ENCODE results near the gene RNF7. TPM values are rescaled to one million over a fixed set of nuclear protein-coding genes. Genes with fewer than 3 reads are reported as not detected.
"Not testable (repeated sequence)": the region's sequence is repeated elsewhere in the genome, so short reads cannot be mapped to it uniquely, and the experiment has no call there.

Gene RNF7
- polyA plus RNA-seq (2013, experiment 1 of 4), result 86.5 TPM
- 97.5 TPM for polyA plus RNA-seq (2013, experiment 2 of 4)
- 93.5 TPM for polyA plus RNA-seq (2013, experiment 3 of 4)
- polyA plus RNA-seq (2013, experiment 4 of 4), result 106 TPM

DNA sequence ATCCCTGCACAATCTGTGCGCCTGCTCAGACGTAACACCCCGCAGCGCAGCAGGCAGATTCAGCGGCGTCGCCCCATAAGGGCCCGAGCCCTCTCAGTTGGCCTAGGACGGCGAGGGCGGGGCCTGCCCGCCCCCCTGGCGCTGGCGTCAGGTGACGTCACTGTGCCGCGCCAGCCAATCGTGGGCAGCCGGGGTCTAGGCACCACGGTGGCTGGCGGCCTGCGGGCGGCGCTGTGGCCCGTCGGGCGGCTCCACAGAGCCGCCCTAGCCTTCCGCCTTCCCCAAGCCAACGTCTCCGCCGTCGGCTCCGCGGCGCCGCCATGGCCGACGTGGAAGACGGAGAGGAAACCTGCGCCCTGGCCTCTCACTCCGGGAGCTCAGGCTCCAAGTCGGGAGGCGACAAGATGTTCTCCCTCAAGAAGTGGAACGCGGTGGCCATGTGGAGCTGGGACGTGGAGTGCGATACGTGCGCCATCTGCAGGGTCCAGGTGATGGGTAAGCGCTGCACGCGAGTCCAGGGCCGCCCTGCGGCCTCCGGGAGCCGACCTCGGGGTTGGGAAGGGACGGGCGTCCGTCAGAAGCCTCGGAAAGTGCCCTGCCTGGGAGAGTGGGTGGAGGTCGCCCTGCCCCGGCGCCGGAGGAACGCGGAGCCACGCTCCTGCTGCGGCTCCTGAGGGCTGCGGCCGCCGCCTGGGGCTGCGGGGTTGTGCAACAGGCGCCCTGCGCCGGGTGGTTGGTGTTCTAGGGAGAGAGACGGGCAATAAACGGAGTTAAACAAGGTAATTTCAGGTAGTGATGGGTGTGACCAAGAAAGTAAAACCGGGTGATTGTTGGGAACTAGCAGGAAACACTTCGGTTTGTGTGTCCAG lies at the start of gene RNF7:
RNF7 (plus strand) TSS at position 277 of the 869 bp plus-strand sequence; CDS start at position 321, 44 bp downstream.
- peaks cover 9% of the 10 kb centered on the region for H3K4me1 ChIP-seq (ENCODE audit: control insufficient read depth, insufficient read depth, low read length)

DNA sequence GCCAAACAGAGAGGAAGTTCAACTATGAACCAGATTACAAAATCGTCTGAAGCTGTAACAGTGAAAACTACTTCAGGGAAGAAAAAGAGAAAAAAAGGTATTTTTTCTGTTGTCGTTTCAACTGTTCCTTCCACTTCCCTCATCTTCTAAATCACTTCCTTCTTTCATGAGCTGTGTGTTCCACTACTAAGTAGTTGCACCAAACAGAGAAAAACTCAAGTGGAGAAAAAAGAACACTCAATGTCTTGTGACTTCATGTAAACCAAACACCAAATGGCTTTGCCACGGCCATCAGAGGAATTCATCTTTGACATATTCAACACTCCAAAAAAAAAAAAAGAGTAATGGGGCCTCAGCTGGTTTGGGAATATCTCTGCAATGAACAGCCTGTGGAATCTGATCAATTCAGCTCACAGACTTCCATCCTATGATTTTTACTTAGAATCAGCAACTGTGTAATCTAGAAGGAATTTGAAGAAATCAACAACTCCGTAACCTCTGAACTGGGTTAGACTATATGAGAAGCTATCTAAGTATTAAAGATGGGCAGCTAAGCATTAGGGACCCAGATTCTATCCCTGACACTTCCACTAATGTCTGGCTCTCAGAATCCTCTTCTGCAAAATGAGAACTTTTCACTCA lies 47.5 kb upstream of the RNF7 start:
- no peaks in the 10 kb centered on the region for H3K4me1 ChIP-seq (ENCODE audit: control insufficient read depth, insufficient read depth, low read length)

More for the DNA sequence above, at the start of gene RNF7:
- H3K27ac ChIP-seq (ENCODE audit: insufficient read depth, low read depth, low read length, poor library complexity, severe bottlenecking), result peak within 1 kb of the TSS; percentile 32
- no peaks in the 10 kb centered on the region for H3K9me3 ChIP-seq (ENCODE audit: control insufficient read depth, low read length)
- H3K36me3 ChIP-seq (ENCODE audit: control insufficient read depth, insufficient read depth, low read length), result no peaks in the 10 kb centered on the region
- WGBS, 2 experiments, result 0% methylated on average over 81 of the region's 81 CpGs
- H3K4me3 ChIP-seq (ENCODE audit: insufficient read depth, low read depth, low read length), result peak within 1 kb of the TSS; percentile 97
- H3K27me3 ChIP-seq (ENCODE audit: control insufficient read depth, insufficient read depth, low read length, poor library complexity, severe bottlenecking), result no peaks in the 10 kb centered on the region

DNA sequence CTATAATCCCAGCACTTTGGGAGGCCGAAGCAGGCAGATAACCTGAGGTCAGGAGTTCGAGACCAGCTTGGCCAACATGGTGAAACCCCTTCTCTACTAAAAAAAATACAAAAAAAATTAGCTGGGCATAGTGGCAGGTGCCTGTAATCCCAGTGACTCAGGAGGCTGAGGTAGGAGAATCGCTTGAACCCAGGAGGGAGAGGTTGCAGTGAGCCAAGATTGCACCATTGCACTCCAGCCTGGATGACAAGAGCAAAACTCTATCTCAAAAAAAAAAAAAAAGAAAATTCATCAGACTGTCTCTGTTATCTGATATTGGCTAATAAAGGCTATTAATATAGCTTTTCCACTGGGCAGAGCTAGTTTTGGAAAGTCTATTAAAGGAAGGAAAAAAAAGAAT lies 46.6 kb upstream of the RNF7 start:
- H3K4me3 ChIP-seq (ENCODE audit: insufficient read depth, low read depth, low read length); H3K4me1 ChIP-seq (ENCODE audit: control insufficient read depth, insufficient read depth, low read length); H3K27ac ChIP-seq (ENCODE audit: insufficient read depth, low read depth, low read length, poor library complexity, severe bottlenecking); H3K36me3 ChIP-seq (ENCODE audit: control insufficient read depth, insufficient read depth, low read length); H3K27me3 ChIP-seq (ENCODE audit: control insufficient read depth, insufficient read depth, low read length, poor library complexity, severe bottlenecking); H3K9me3 ChIP-seq (ENCODE audit: control insufficient read depth, low read length): not testable (repeated sequence)
- 92 to 96% methylated on average over 3 of the region's 3 CpGs for WGBS, 2 experiments

More for the DNA sequence above, 47.5 kb upstream of the RNF7 start:
- WGBS, 2 experiments, result 87 to 94% methylated on average over 3 to 4 of the region's 4 CpGs
- Histone ChIP-seq H3K27ac (ENCODE audit: insufficient read depth, low read depth, low read length, poor library complexity, severe bottlenecking) (no peak overlapping the region), H3K36me3 (ENCODE audit: control insufficient read depth, insufficient read depth, low read length) (no peaks in the 10 kb centered on the region), H3K9me3 (ENCODE audit: control insufficient read depth, low read length) (no peaks in the 10 kb centered on the region), H3K27me3 (ENCODE audit: control insufficient read depth, insufficient read depth, low read length, poor library complexity, severe bottlenecking) (no peaks in the 10 kb centered on the region), H3K4me3 (ENCODE audit: insufficient read depth, low read depth, low read length) (no peak overlapping the region)

DNA sequence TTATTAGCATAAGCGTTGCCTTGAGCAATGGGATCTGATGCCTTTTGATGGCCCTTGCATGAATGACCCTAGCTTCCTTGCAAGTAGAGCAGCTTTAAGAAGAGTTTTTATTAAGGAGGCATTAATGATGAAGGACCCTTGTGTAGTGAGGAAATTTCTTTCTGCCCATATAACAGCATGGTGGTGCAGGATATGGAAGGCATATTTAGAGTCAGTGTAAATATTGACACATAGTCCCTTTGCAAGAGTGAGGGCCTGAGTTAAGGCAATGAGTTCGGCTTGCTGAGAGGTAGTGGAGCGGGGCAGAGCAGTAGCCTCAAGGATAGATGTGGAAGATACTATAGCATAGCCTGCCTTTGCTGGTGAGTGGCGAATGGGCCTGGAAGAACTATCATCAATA lies 45.1 kb upstream of the RNF7 start:
- H3K9me3 ChIP-seq (ENCODE audit: control insufficient read depth, low read length); H3K4me1 ChIP-seq (ENCODE audit: control insufficient read depth, insufficient read depth, low read length); H3K4me3 ChIP-seq (ENCODE audit: insufficient read depth, low read depth, low read length); H3K27ac ChIP-seq (ENCODE audit: insufficient read depth, low read depth, low read length, poor library complexity, severe bottlenecking); H3K27me3 ChIP-seq (ENCODE audit: control insufficient read depth, insufficient read depth, low read length, poor library complexity, severe bottlenecking); H3K36me3 ChIP-seq (ENCODE audit: control insufficient read depth, insufficient read depth, low read length): not testable (repeated sequence)
- WGBS, 2 experiments, result 96 to 97% methylated on average over 4 of the region's 4 CpGs

DNA sequence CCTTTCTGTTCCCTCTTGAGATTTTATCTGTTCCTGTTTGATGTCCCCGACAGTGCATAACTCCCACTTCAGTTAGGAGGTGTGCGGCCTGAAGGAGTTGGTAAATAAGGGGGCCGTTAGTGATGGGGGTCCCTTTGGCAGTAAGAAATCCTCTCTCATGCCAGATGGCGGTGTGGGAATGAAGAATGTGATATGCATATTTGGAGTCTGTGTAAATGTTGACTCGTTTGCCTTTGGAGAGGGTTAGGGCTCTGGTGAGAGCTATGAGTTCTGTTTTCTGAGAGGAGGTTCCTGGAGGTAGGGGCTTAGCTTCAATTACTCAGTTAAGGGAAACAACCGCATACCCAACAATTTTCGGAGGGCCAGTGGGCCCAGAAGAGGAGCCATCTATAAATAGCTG lies 38.8 kb upstream of the RNF7 start:
- Histone ChIP-seq H3K4me1 (ENCODE audit: control insufficient read depth, insufficient read depth, low read length) (no peaks in the 10 kb centered on the region), H3K36me3 (ENCODE audit: control insufficient read depth, insufficient read depth, low read length) (no peaks in the 10 kb centered on the region), H3K9me3 (ENCODE audit: control insufficient read depth, low read length) (no peaks in the 10 kb centered on the region), H3K4me3 (ENCODE audit: insufficient read depth, low read depth, low read length) (no peak overlapping the region), H3K27me3 (ENCODE audit: control insufficient read depth, insufficient read depth, low read length, poor library complexity, severe bottlenecking) (no peaks in the 10 kb centered on the region), H3K27ac (ENCODE audit: insufficient read depth, low read depth, low read length, poor library complexity, severe bottlenecking) (no peak overlapping the region)
- WGBS, 2 experiments, result 88 to 92% methylated on average over 7 of the region's 7 CpGs

DNA sequence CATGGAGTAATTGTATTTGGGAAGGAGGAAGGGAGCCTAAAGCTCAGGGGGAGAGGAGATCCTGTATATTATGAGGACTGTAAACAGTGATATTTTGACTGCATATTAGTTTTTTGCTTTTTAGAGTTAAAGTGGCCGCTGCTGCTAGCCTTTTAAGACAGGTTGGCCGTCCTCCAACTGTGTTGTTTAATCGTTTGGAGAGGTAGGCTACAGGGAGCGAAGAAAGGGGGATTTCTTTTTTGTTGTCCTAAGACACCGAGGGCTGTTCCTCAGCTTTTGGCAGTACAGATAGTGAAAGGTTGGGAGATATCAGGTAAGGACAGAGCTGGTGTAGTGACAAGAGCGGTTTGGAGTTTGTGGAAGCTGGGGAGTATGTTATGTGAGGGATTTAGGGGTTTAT lies 38.2 kb upstream of the RNF7 start:
- Histone ChIP-seq H3K36me3 (ENCODE audit: control insufficient read depth, insufficient read depth, low read length) (no peaks in the 10 kb centered on the region), H3K9me3 (ENCODE audit: control insufficient read depth, low read length) (no peaks in the 10 kb centered on the region), H3K27me3 (ENCODE audit: control insufficient read depth, insufficient read depth, low read length, poor library complexity, severe bottlenecking) (no peaks in the 10 kb centered on the region), H3K4me1 (ENCODE audit: control insufficient read depth, insufficient read depth, low read length) (no peaks in the 10 kb centered on the region), H3K4me3 (ENCODE audit: insufficient read depth, low read depth, low read length) (no peak overlapping the region), H3K27ac (ENCODE audit: insufficient read depth, low read depth, low read length, poor library complexity, severe bottlenecking) (no peak overlapping the region)
- WGBS, 2 experiments, result 88 to 89% methylated on average over 6 of the region's 6 CpGs

DNA sequence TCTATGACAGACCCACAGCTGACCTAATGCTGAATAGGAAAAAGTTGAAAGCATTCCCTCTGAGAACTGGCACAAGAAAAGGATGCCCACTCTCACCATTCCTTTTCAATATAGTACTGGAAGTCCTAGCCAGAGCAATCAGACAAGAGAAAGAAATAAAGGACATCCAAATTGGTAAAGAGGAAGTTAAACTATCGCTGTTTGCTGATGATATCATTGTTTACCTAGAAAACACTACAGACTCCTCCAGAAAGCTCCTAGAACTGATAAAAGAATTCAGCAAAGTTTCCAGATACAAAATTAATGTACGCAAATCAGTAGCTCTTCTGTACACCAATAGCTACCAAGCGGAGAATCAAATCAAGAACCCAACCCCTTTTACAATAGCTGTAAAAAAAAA lies 34.7 kb upstream of the RNF7 start:
- H3K9me3 ChIP-seq (ENCODE audit: control insufficient read depth, low read length); H3K4me3 ChIP-seq (ENCODE audit: insufficient read depth, low read depth, low read length); H3K4me1 ChIP-seq (ENCODE audit: control insufficient read depth, insufficient read depth, low read length); H3K27me3 ChIP-seq (ENCODE audit: control insufficient read depth, insufficient read depth, low read length, poor library complexity, severe bottlenecking); H3K27ac ChIP-seq (ENCODE audit: insufficient read depth, low read depth, low read length, poor library complexity, severe bottlenecking); H3K36me3 ChIP-seq (ENCODE audit: control insufficient read depth, insufficient read depth, low read length): not testable (repeated sequence)
- WGBS, 2 experiments, result 93 to 100% methylated on average over 2 to 3 of the region's 3 CpGs

DNA sequence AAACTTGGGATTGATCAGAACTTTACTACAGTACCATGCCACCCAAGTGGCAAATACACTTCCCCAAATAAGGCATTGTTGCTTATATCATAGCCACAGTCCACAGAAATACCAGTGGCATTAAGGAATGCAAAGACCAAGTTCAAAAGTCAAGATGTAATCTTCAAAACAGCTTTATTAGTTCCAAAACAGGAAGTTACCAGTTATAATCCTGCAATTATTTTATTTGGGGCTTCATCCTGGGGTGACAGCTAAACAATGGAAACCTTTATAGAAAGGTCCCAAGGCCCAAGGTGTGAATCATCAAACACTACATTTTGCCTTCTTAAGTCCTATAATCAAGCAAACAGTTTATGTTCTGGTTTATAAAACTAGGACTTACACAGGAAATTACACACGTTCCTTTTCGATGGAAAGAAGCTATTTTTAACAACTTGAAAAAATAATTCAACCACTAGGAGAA lies 30.3 kb upstream of the RNF7 start:
- no peak overlapping the region for H3K27ac ChIP-seq (ENCODE audit: insufficient read depth, low read depth, low read length, poor library complexity, severe bottlenecking)
- no peaks in the 10 kb centered on the region for H3K9me3 ChIP-seq (ENCODE audit: control insufficient read depth, low read length)
- no peaks in the 10 kb centered on the region for H3K27me3 ChIP-seq (ENCODE audit: control insufficient read depth, insufficient read depth, low read length, poor library complexity, severe bottlenecking)
- no peak overlapping the region for H3K4me3 ChIP-seq (ENCODE audit: insufficient read depth, low read depth, low read length)
- H3K36me3 ChIP-seq (ENCODE audit: control insufficient read depth, insufficient read depth, low read length), result no peaks in the 10 kb centered on the region
- WGBS, 2 experiments, result 86 to 97% methylated on average over 1 to 2 of the region's 2 CpGs
- H3K4me1 ChIP-seq (ENCODE audit: control insufficient read depth, insufficient read depth, low read length), result no peaks in the 10 kb centered on the region

DNA sequence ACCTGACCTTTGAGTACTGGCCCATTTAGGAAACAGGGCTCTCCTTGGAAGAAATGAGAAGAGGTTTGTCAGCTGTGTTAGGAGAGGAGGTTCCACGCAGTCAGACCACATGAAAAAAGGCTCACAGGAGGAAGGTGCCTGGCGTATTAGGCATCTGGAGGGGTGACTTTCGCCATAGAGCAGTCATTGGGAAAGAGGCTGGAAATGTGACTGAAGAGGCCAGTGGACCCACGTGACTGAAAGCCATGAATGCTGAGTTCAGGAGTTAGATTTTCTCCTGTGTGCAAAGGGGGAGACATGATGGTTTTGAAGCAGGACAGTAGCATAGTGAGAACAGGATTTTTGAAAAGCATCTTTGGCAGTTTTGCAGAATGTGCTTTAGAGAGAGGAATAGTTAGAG lies 29.7 kb upstream of the RNF7 start:
- Histone ChIP-seq H3K9me3 (ENCODE audit: control insufficient read depth, low read length) (no peaks in the 10 kb centered on the region), H3K27me3 (ENCODE audit: control insufficient read depth, insufficient read depth, low read length, poor library complexity, severe bottlenecking) (no peaks in the 10 kb centered on the region), H3K4me3 (ENCODE audit: insufficient read depth, low read depth, low read length) (no peak overlapping the region), H3K4me1 (ENCODE audit: control insufficient read depth, insufficient read depth, low read length) (no peaks in the 10 kb centered on the region), H3K36me3 (ENCODE audit: control insufficient read depth, insufficient read depth, low read length) (no peaks in the 10 kb centered on the region), H3K27ac (ENCODE audit: insufficient read depth, low read depth, low read length, poor library complexity, severe bottlenecking) (no peak overlapping the region)
- WGBS, 2 experiments, result 89 to 91% methylated on average over 4 of the region's 4 CpGs

DNA sequence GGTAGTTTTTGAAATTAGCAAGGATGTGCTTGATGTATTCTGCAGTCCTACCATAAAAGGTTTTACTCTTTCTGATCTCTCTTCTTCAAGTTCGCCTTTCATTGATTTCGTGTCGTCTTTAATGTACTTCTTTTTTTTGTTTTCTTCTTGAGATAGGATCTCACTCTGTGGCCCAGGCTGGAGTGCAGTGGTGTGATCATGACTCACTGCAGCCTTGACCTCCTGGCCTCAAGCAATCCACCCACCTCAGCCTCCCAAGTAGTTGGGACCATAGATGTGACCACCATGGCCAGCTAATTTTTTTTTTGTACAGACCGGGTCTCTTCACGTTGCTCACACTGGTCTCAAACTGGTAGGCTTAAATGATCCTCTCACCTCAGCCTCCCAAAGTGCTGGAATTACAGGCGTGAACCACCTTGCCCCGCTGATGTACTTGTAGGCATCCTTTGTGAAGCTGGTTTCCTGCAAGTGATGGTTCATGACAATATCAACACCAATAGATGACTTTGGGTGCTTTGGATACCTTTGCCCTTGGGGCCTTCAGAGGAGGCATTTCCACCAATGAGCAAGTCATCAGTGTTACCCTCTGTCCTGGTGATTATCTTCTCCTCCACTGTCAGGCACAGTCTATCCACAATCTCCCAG lies 28.9 kb upstream of the RNF7 start:
- Histone ChIP-seq H3K27ac (ENCODE audit: insufficient read depth, low read depth, low read length, poor library complexity, severe bottlenecking) (no peak overlapping the region), H3K4me3 (ENCODE audit: insufficient read depth, low read depth, low read length) (no peak overlapping the region), H3K4me1 (ENCODE audit: control insufficient read depth, insufficient read depth, low read length) (no peaks in the 10 kb centered on the region), H3K36me3 (ENCODE audit: control insufficient read depth, insufficient read depth, low read length) (no peaks in the 10 kb centered on the region), H3K9me3 (ENCODE audit: control insufficient read depth, low read length) (no peaks in the 10 kb centered on the region), H3K27me3 (ENCODE audit: control insufficient read depth, insufficient read depth, low read length, poor library complexity, severe bottlenecking) (no peaks in the 10 kb centered on the region)
- 86 to 89% methylated on average over 7 of the region's 7 CpGs for WGBS, 2 experiments
